H9 (cell line): ENCODE results near the gene TRIOBP. TPM values are rescaled to one million over a fixed set of nuclear protein-coding genes. Genes with fewer than 3 reads are reported as not detected.

ENCODE experiments used
- DNase-seq: peaks from one replicate; pipeline ENCODE4 v3.0.0-alpha.2; 2017
- H2AFZ ChIP-seq: one replicate; pipeline ENCODE4 v1.6.1; 2013; ENCODE audit warnings: mild to moderate bottlenecking, low read length, control low read depth, moderate library complexity
- H2AK5ac ChIP-seq: 2 replicates; pipeline ENCODE4 v1.6.1; 2013; ENCODE audit warnings: low read length, control low read depth, mixed read lengths; ENCODE audit not compliant: insufficient read length
- H2BK120ac ChIP-seq: one replicate; pipeline ENCODE4 v1.6.1; 2013; ENCODE audit warnings: low read depth, mild to moderate bottlenecking, low read length, control low read depth, inconsistent platforms; ENCODE audit not compliant: poor library complexity, severe bottlenecking
- H2BK12ac ChIP-seq: 2 replicates; pipeline ENCODE4 v1.6.1; 2013; ENCODE audit warnings: low read length, control low read depth, mixed read lengths, low read depth; ENCODE audit not compliant: insufficient read length
- H2BK15ac ChIP-seq: 2 replicates; pipeline ENCODE4 v1.6.1; 2013; ENCODE audit warnings: low read depth, low read length, control low read depth
- H2BK20ac ChIP-seq: one replicate; pipeline ENCODE4 v1.6.1; 2013; ENCODE audit warnings: low read depth, mild to moderate bottlenecking, low read length, control low read depth, inconsistent platforms; ENCODE audit not compliant: poor library complexity, severe bottlenecking
- H2BK5ac ChIP-seq: 2 replicates; pipeline ENCODE4 v1.6.1; 2013; ENCODE audit warnings: low read length, control low read depth, mixed read lengths; ENCODE audit not compliant: insufficient read length
- H3K14ac ChIP-seq: 2 replicates; pipeline ENCODE4 v1.6.1; 2013; ENCODE audit warnings: low read length, control low read depth; ENCODE audit not compliant: insufficient read depth
- H3K18ac ChIP-seq: 2 replicates; pipeline ENCODE4 v1.6.1; 2013; ENCODE audit warnings: low read depth, mild to moderate bottlenecking, mixed read lengths, low read length, control low read depth; ENCODE audit not compliant: insufficient read length
- H3K23ac ChIP-seq: 2 replicates; pipeline ENCODE4 v1.6.1; 2013; ENCODE audit warnings: low read length, control low read depth, mixed read lengths, low read depth; ENCODE audit not compliant: insufficient read length
- H3K23me2 ChIP-seq: 2 replicates; pipeline ENCODE4 v1.6.1; 2013; ENCODE audit warnings: low read depth, mild to moderate bottlenecking, mixed read lengths, low read length, control low read depth; ENCODE audit not compliant: insufficient read length, poor library complexity, severe bottlenecking
- H3K27ac ChIP-seq: 2 replicates; pipeline ENCODE4 v1.5.1; 2013; ENCODE audit warnings: low read length, control low read depth, mixed read lengths, low read depth; ENCODE audit not compliant: insufficient read length
- H3K27me3 ChIP-seq: 2 replicates; pipeline ENCODE4 v1.6.1; 2013; ENCODE audit warnings: low read length, control low read depth, inconsistent platforms; ENCODE audit not compliant: insufficient read depth
- H3K4ac ChIP-seq: 2 replicates; pipeline ENCODE4 v1.6.1; 2013; ENCODE audit warnings: low read depth, mild to moderate bottlenecking, control low read depth, inconsistent platforms, low read length, moderate library complexity
- H3K4me1 ChIP-seq: 2 replicates; pipeline ENCODE4 v1.6.1; 2013; ENCODE audit warnings: low read length, control low read depth, inconsistent platforms; ENCODE audit not compliant: insufficient read depth
- H3K4me2 ChIP-seq: 2 replicates; pipeline ENCODE4 v1.6.1; 2013; ENCODE audit warnings: low read length, control low read depth, mixed read lengths; ENCODE audit not compliant: insufficient read length, insufficient read depth
- H3K56ac ChIP-seq: 2 replicates; pipeline ENCODE4 v1.6.1; 2013; ENCODE audit warnings: low read depth, mild to moderate bottlenecking, mixed read lengths, low read length, control low read depth; ENCODE audit not compliant: insufficient read length
- H3K79me1 ChIP-seq: 2 replicates; pipeline ENCODE4 v1.6.1; 2013; ENCODE audit warnings: low read depth, mild to moderate bottlenecking, moderate library complexity, low read length, control low read depth, inconsistent platforms; ENCODE audit not compliant: insufficient read depth, poor library complexity, severe bottlenecking
- H3K79me2 ChIP-seq: 2 replicates; pipeline ENCODE4 v1.6.1; 2013; ENCODE audit warnings: low read length, control low read depth, inconsistent platforms; ENCODE audit not compliant: insufficient read depth
- H3K9ac ChIP-seq: 2 replicates; pipeline ENCODE4 v1.6.1; 2013; ENCODE audit warnings: low read length, control low read depth, mixed read lengths; ENCODE audit not compliant: insufficient read length; ENCODE audit errors: extremely low read depth
- H3K9me3 ChIP-seq: one replicate; pipeline ENCODE4 v1.6.1; 2013; ENCODE audit warnings: low read depth, low read length, inconsistent platforms; ENCODE audit not compliant: control insufficient read depth
- H3T11ph ChIP-seq: one replicate; pipeline ENCODE4 v1.6.1; 2013; ENCODE audit warnings: mild to moderate bottlenecking, low read length, control low read depth, inconsistent platforms
- H4K20me1 ChIP-seq: one replicate; pipeline ENCODE4 v1.6.1; 2013; ENCODE audit not compliant: control insufficient read depth, insufficient read length, insufficient read depth
- H4K5ac ChIP-seq: 2 replicates; pipeline ENCODE4 v1.6.1; 2013; ENCODE audit warnings: low read depth, mild to moderate bottlenecking, mixed read lengths, low read length, control low read depth; ENCODE audit not compliant: insufficient read length
- H4K8ac ChIP-seq: replicated peaks from 2 replicates; pipeline ENCODE4 v1.6.1; 2013; ENCODE audit warnings: low read length, control low read depth, mixed read lengths, low read depth; ENCODE audit not compliant: insufficient read length
- H4K91ac ChIP-seq: 2 replicates; pipeline ENCODE4 v1.6.1; 2013; ENCODE audit warnings: low read depth, mild to moderate bottlenecking, moderate library complexity, mixed read lengths, low read length, control low read depth; ENCODE audit not compliant: insufficient read length
- H3K27ac Mint-ChIP-seq, 3 experiments: 2 replicates in 2 of 3; 3 replicates in 1 of 3; pipeline ENCODE4 v1.8.0; 2020 to 2021; ENCODE audit warnings: mixed read lengths in 3 of 3, mild to moderate bottlenecking in 1 of 3, moderate library complexity in 1 of 3
- H3K27me3 Mint-ChIP-seq: 2 replicates; pipeline ENCODE4 v1.8.0; 2021; ENCODE audit warnings: low read depth, mild to moderate bottlenecking, moderate library complexity, mixed read lengths
- H3K36me3 Mint-ChIP-seq, 3 experiments: 2 replicates in 2 of 3; 3 replicates in 1 of 3; pipeline ENCODE4 v1.8.0; 2020 to 2021; ENCODE audit warnings: low read depth in 3 of 3, mixed read lengths in 3 of 3; ENCODE audit not compliant: insufficient read depth in 1 of 3
- H3K4me1 Mint-ChIP-seq, 2 experiments: 2 replicates each; pipeline ENCODE4 v1.8.0; 2020; ENCODE audit warnings: mixed read lengths in 2 of 2
- H3K4me3 Mint-ChIP-seq, 2 experiments: 2 replicates in 1 of 2; 3 replicates in 1 of 2; pipeline ENCODE4 v1.8.0; 2020 to 2021; ENCODE audit warnings: mild to moderate bottlenecking in 2 of 2, mixed read lengths in 2 of 2, moderate library complexity in 1 of 2
- H3K9me3 Mint-ChIP-seq, 2 experiments: 2 replicates in 1 of 2; 3 replicates in 1 of 2; pipeline ENCODE4 v1.8.0; 2020; ENCODE audit warnings: mild to moderate bottlenecking in 2 of 2, mixed read lengths in 2 of 2, moderate library complexity in 1 of 2
- CTCF ChIP-seq: fragments of 200-600 bp; sonication (generic); conservative IDR thresholded peaks from 3 replicates; pipeline ENCODE4 v1.8.0; 2021; ENCODE audit warnings: antibody characterized with exemption, mild to moderate bottlenecking
- WGBS: extraction: QIAGEN DNeasy Blood & Tissue Kit; methylation state at CpG from one replicate; pipeline ENCODE4 v1.1.7; 2013; ENCODE audit warnings: missing lambda C conversion rate, low lambda C conversion rate, mixed read lengths; ENCODE audit not compliant: insufficient read length; ENCODE audit errors: extremely low coverage; 5-methylcytosine and 5-hydroxymethylcytosine counted together
- total RNA-seq: library from RNA; stranded (reverse); gene quantifications from 2 replicates; pipeline ENCODE4 v1.2.1, GENCODE V29; 2021

Gene TRIOBP
- total RNA-seq, 1 experiment from 2014 or later, result 52.7 TPM

GRCh38 chr22:37681001-37681424, 15.8 kb upstream of the TRIOBP start:
- H2BK120ac ChIP-seq, result no peak overlapping the region
- no peaks in the 10 kb centered on the region for H4K20me1 ChIP-seq
- no peak overlapping the region for H2BK15ac ChIP-seq
- no peak overlapping the region for H2BK12ac ChIP-seq
- no peak overlapping the region for H3K4ac ChIP-seq
- H3K23me2 ChIP-seq, result peaks cover 5% of the 10 kb centered on the region
- no peak overlapping the region for H3K27ac ChIP-seq
- Mint-ChIP-seq H3K27ac (no peak overlapping the region), H3K4me1 (peaks cover 7 to 17% of the 10 kb centered on the region in 2 experiments), H3K36me3 (no peaks in the 10 kb centered on the region; a peak in 1 of 7 replicates), H3K27me3 (peaks cover 4% of the 10 kb centered on the region), H3K9me3 (no peaks in the 10 kb centered on the region), H3K4me3 (no peak overlapping the region)
- H3K18ac ChIP-seq, result no peak overlapping the region
- no peaks in the 10 kb centered on the region for H3K79me1 ChIP-seq
- H4K91ac ChIP-seq, result no peak overlapping the region
- H3K14ac ChIP-seq, result no peak overlapping the region
- DNase-seq, result no peak
- H3K4me2 ChIP-seq, result no peak overlapping the region
- no peak overlapping the region for H2BK5ac ChIP-seq
- no peak overlapping the region for H3K56ac ChIP-seq
- no peaks in the 10 kb centered on the region for H3K4me1 ChIP-seq
- no peak overlapping the region for H3T11ph ChIP-seq
- no peaks in the 10 kb centered on the region for H3K79me2 ChIP-seq
- no peak overlapping the region for H4K8ac ChIP-seq
- no peak overlapping the region for H3K23ac ChIP-seq
- WGBS, result no CpG with 5 or more reads among the region's 2 CpGs
- TF ChIP-seq CTCF, result no peak
- no peaks in the 10 kb centered on the region for H3K9me3 ChIP-seq
- H2AK5ac ChIP-seq, result no peak overlapping the region
- no peak overlapping the region for H2BK20ac ChIP-seq
- H3K27me3 ChIP-seq, result no peaks in the 10 kb centered on the region
- H3K9ac ChIP-seq, result no peak overlapping the region
- H4K5ac ChIP-seq, result no peak overlapping the region
- no peak overlapping the region for H2AFZ ChIP-seq
